CD8-positive, alpha-beta memory T cell (primary cell): ENCODE results near the gene NPR1. TPM values are rescaled to one million over a fixed set of nuclear protein-coding genes. Genes with fewer than 3 reads are reported as not detected.

Experiments used
- CTCF ChIA-PET: fragments of 350-600 bp; sonication (Branson Sonifier 250); formaldehyde crosslinking; loops from one replicate; lab custom pipeline; 2021; ENCODE audit warnings: antibody characterized with exemption; lab: Charles Lee
- POLR2A ChIA-PET: fragments of 350-600 bp; sonication (Branson Sonifier 250); formaldehyde crosslinking; loops from one replicate; lab custom pipeline; 2021; ENCODE audit warnings: antibody characterized with exemption; lab: Charles Lee
- DNase-seq, 5 donors: peaks; one replicate each; pipeline versions ENCODE4 v3.0.0 to v3.0.0-alpha.2; 2020 to 2022; ENCODE audit warnings: mixed read lengths in 1 of 5
- H3K27ac ChIP-seq: one replicate; pipeline ENCODE4 v1.7.0; 2013; ENCODE audit warnings: low read depth, mild to moderate bottlenecking, low read length, moderate library complexity
- H3K27me3 ChIP-seq: 2 replicates; pipeline ENCODE4 v1.7.0; 2013; ENCODE audit warnings: low read length, mild to moderate bottlenecking; ENCODE audit not compliant: insufficient read depth, poor library complexity, severe bottlenecking
- H3K36me3 ChIP-seq: 2 replicates; pipeline ENCODE4 v1.7.0; 2013; ENCODE audit warnings: mild to moderate bottlenecking, low read length, moderate library complexity; ENCODE audit not compliant: insufficient read depth
- H3K4me1 ChIP-seq: 2 replicates; pipeline ENCODE4 v1.7.0; 2013; ENCODE audit warnings: mild to moderate bottlenecking, low read length, moderate library complexity; ENCODE audit not compliant: insufficient read depth
- H3K4me3 ChIP-seq: 2 replicates; pipeline ENCODE4 v1.7.0; 2013; ENCODE audit warnings: mild to moderate bottlenecking, low read length
- H3K9me3 ChIP-seq: 2 replicates; pipeline ENCODE4 v1.7.0; 2013; ENCODE audit warnings: mild to moderate bottlenecking, low read length
- H3K27ac Mint-ChIP-seq, 8 donors: one replicate each; pipeline ENCODE4 v1.8.0; 2020 to 2021; ENCODE audit warnings: mixed read lengths in 8 of 8, mild to moderate bottlenecking in 6 of 8, inconsistent platforms in 3 of 8, moderate library complexity in 3 of 8
- H3K27me3 Mint-ChIP-seq, 2 donors: one replicate each; pipeline ENCODE4 v1.8.0; 2020 to 2021; ENCODE audit warnings: mixed read lengths in 2 of 2, mild to moderate bottlenecking in 1 of 2, moderate library complexity in 1 of 2
- H3K36me3 Mint-ChIP-seq, 3 donors: one replicate each; pipeline ENCODE4 v1.8.0; 2020 to 2021; ENCODE audit warnings: mixed read lengths in 3 of 3, inconsistent platforms in 1 of 3, mild to moderate bottlenecking in 1 of 3
- H3K4me1 Mint-ChIP-seq, 3 donors: one replicate each; pipeline ENCODE4 v1.8.0; 2020 to 2021; ENCODE audit warnings: mixed read lengths in 3 of 3, inconsistent platforms in 1 of 3, mild to moderate bottlenecking in 1 of 3
- H3K4me3 Mint-ChIP-seq, 7 donors: one replicate each; pipeline ENCODE4 v1.8.0; 2020 to 2021; ENCODE audit warnings: mixed read lengths in 7 of 7, mild to moderate bottlenecking in 6 of 7, moderate library complexity in 4 of 7, inconsistent platforms in 2 of 7
- H3K9me3 Mint-ChIP-seq, 5 donors: one replicate each; pipeline ENCODE4 v1.8.0; 2020 to 2022; ENCODE audit warnings: mixed read lengths in 5 of 5, mild to moderate bottlenecking in 3 of 5, moderate library complexity in 2 of 5, inconsistent platforms in 1 of 5
- polyA plus RNA-seq: library from polyadenylated mRNA; unstranded; fragments of 300-500 nt; fragmentation: Illumina TruSeq; gene quantifications from one replicate; pipeline ENCODE4 v1.2.3, GENCODE V29; 2021
- total RNA-seq, 2 experiments: library from RNA; stranded (reverse); gene quantifications; one replicate each; pipeline ENCODE4 v1.2.3, GENCODE V29; 2021

Gene NPR1
- total RNA-seq (not detected), polyA plus RNA-seq (not detected)

GRCh38 chr1:153678519-153679336, at the start of gene NPR1:
Gene NPR1 (plus strand): TSS chr1:153678688. CDS start chr1:153679109, 421 bp downstream.
- Mint-ChIP-seq H3K9me3 (no peaks in the 10 kb centered on the region), H3K4me3 (peak within 1 kb of the TSS; percentile 82 to 92 (median 87)), H3K27ac (peak within 1 kb of the TSS in 2 of 8 donors; percentile 63 to 72), H3K36me3 (peaks cover 0 to 1% (median 0%) of the 10 kb centered on the region in 3 donors), H3K4me1 (peaks cover 20 to 26% (median 22%) of the 10 kb centered on the region in 3 donors), H3K27me3 (peaks cover 33 to 60% of the 10 kb centered on the region in 2 donors)
- ChIA-PET CTCF (interaction anchor here (0.8 to 1.8 kb wide), 10 partner anchors 8 to 308 kb away, joined by 3 to 9 read pairs (median 3); partner anchors contain the start of genes INTS3 and RAB13), POLR2A (interaction anchor here (1.4 kb wide), 1 partner anchor 45 kb away, joined by 3 read pairs; the partner anchor contains the start of gene CHTOP)
- DNase-seq: peak in 1 of 5 donors; percentile 10
- H3K9me3 ChIP-seq: no peaks in the 10 kb centered on the region
- H3K36me3 ChIP-seq: no peaks in the 10 kb centered on the region
- H3K27me3 ChIP-seq: peaks cover 41% of the 10 kb centered on the region
- H3K27ac ChIP-seq: no peak within 1 kb of the TSS
- peak within 1 kb of the TSS; percentile 45 for H3K4me3 ChIP-seq
- peaks cover 20% of the 10 kb centered on the region for H3K4me1 ChIP-seq

DNA sequence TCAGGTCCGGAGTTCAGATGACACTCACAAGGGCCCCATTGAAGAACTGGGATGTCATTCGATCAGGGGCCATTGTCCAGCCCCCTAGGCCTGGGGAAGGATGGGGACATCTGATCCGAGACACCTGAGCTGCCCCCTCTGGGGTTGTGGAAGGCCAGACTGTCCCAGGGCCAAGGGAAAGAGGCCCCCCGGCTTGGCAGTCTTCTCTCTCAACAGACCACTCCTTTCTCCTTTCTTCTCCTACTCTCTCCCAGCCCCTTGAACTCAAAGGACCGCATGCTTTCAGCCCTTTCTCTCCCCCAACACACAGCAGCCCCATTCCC, 49.2 kb upstream of the NPR1 start:
- peak overlapping the region in 1 of 8 donors; percentile 87 for H3K27ac Mint-ChIP-seq
- peaks cover 10 to 14% (median 11%) of the 10 kb centered on the region in 3 donors for H3K4me1 Mint-ChIP-seq
- no peak overlapping the region for H3K4me3 Mint-ChIP-seq
- no peaks in the 10 kb centered on the region for H3K27me3 ChIP-seq
- H3K36me3 ChIP-seq: no peaks in the 10 kb centered on the region
- no peaks in the 10 kb centered on the region for H3K9me3 Mint-ChIP-seq
- H3K9me3 ChIP-seq: no peaks in the 10 kb centered on the region
- ChIA-PET CTCF (no interaction called here), POLR2A (interaction anchor here (0.6 kb wide), 1 partner anchor 19 kb away, joined by 3 read pairs; no protein-coding TSS in a partner anchor)
- no peak overlapping the region for H3K4me3 ChIP-seq
- no peaks in the 10 kb centered on the region for H3K4me1 ChIP-seq
- H3K27me3 Mint-ChIP-seq: peaks cover 0 to 10% of the 10 kb centered on the region in 2 donors
- DNase-seq: no peak
- H3K27ac ChIP-seq: no peak overlapping the region
- peaks cover 0 to 4% (median 0%) of the 10 kb centered on the region in 3 donors for H3K36me3 Mint-ChIP-seq

GRCh38 chr1:153629971-153630370, 48.5 kb upstream of the NPR1 start:
- Mint-ChIP-seq H3K27me3 (peaks cover 0 to 10% of the 10 kb centered on the region in 2 donors), H3K4me3 (no peak overlapping the region), H3K36me3 (peaks cover 0 to 7% (median 0%) of the 10 kb centered on the region in 3 donors), H3K4me1 (peaks cover 13 to 16% (median 15%) of the 10 kb centered on the region in 3 donors), H3K9me3 (no peaks in the 10 kb centered on the region), H3K27ac (no peak overlapping the region)
- H3K9me3 ChIP-seq: no peaks in the 10 kb centered on the region
- H3K4me3 ChIP-seq: no peak overlapping the region
- no peaks in the 10 kb centered on the region for H3K4me1 ChIP-seq
- H3K27me3 ChIP-seq: no peaks in the 10 kb centered on the region
- H3K27ac ChIP-seq: no peak overlapping the region
- no peak for DNase-seq
- CTCF ChIA-PET: no interaction called here
- no peaks in the 10 kb centered on the region for H3K36me3 ChIP-seq
- POLR2A ChIA-PET: no interaction called here

GRCh38 chr1:153630384-153630783, 48.1 kb upstream of the NPR1 start:
- Mint-ChIP-seq H3K4me3 (no peak overlapping the region), H3K9me3 (no peaks in the 10 kb centered on the region), H3K27me3 (peaks cover 0 to 10% of the 10 kb centered on the region in 2 donors), H3K27ac (no peak overlapping the region), H3K4me1 (peaks cover 14 to 19% (median 19%) of the 10 kb centered on the region in 3 donors), H3K36me3 (peaks cover 0 to 9% (median 0%) of the 10 kb centered on the region in 3 donors)
- ChIA-PET POLR2A (no interaction called here), CTCF (no interaction called here)
- DNase-seq: no peak
- Histone ChIP-seq H3K9me3 (no peaks in the 10 kb centered on the region), H3K4me1 (peaks cover 3% of the 10 kb centered on the region), H3K4me3 (no peak overlapping the region), H3K27ac (no peak overlapping the region), H3K36me3 (no peaks in the 10 kb centered on the region), H3K27me3 (no peaks in the 10 kb centered on the region)

DNA sequence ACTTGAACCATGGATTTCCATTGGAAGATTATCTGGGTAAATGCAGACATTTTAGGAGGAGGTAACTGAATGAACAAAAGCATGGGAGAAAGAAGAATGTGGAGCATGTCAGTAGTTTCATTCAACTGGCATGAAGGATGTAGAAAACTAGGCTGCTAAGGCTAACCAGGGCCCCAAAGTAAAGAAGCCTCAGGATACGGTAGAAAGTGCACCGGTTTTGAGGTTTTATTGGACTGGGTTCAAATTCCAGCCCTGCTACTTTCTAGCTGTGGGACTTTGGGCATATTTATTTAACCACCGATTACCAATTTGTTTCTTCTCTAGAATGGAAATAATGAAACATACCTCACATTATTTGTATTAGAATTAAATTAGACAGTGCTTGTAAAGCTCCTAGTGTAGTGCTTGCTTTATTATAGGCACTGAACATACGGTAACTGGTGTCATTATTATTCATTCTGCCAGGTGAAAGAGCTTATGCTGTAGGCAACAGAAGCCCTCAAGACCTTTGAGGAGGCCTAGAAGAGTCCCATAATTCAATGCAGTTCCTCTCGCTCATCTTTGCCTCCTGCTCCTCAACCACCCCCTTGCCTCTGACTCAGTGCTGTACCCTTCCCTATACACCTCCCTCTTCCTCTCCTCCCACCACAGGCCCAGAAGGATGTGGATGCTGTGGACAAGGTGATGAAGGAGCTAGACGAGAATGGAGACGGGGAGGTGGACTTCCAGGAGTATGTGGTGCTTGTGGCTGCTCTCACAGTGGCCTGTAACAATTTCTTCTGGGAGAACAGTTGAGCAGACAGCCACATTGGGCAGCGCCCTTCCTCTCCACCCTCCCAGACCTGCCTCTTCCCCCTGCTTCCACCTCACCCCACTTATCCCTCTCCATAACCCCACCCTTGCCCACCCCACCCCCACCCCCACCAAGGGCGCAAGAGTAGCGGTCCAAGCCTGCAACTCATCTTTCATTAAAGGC, 47.2 kb upstream of the NPR1 start:
- ChIA-PET CTCF (interaction anchor here (2.1 kb wide), 1 partner anchor 99 kb away, joined by 5 read pairs; no protein-coding TSS in a partner anchor), POLR2A (interaction anchor here (0.6 kb wide), 1 partner anchor 13 kb away, joined by 4 read pairs; no protein-coding TSS in a partner anchor)
- H3K4me3 ChIP-seq: no peak overlapping the region
- no peak for DNase-seq
- Mint-ChIP-seq H3K27ac (peak overlapping the region in 3 of 8 donors; percentile 22 to 88 (median 66)), H3K4me1 (peaks cover 18 to 29% (median 28%) of the 10 kb centered on the region in 3 donors), H3K9me3 (no peaks in the 10 kb centered on the region), H3K27me3 (peaks cover 0 to 7% of the 10 kb centered on the region in 2 donors), H3K36me3 (peaks cover 0 to 17% (median 0%) of the 10 kb centered on the region in 3 donors), H3K4me3 (peak overlapping the region in 2 of 7 donors; percentile 11 to 40)
- no peak overlapping the region for H3K27ac ChIP-seq
- H3K4me1 ChIP-seq: peaks cover 12% of the 10 kb centered on the region
- peaks cover 5% of the 10 kb centered on the region for H3K36me3 ChIP-seq
- no peaks in the 10 kb centered on the region for H3K27me3 ChIP-seq
- H3K9me3 ChIP-seq: no peaks in the 10 kb centered on the region

DNA sequence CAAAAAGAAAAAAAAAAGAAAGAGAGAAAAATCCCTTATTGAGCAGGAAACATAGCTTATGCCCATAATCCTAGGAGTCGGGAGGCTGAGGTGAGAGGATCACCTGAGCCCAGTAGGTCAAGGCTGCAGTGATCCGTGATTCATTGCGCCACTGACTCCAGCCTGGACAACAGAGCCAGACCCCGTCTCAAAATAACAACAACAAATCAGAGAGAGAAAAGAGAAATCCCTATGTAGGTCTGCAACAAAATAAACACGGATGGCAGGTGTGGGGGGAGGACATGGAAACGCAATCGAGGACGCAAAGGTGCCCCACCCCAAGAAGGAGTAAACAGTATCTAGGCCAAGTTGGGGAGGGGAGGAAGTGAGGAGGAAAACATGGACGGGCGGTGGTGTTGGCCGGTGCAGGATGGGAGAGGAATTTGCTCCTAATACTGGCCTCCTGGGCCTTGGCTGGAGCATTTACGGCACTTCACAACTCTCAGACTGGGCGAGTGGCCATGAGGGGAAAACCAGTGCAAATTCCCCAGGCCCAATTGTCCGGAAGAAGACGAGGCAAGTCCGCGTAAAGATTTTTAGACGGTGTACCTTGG, 45.2 kb upstream of the NPR1 start:
- ChIA-PET CTCF (interaction anchor here (0.8 to 2.1 kb wide), 5 partner anchors 10 to 122 kb away, joined by 3 to 5 read pairs (median 3); no protein-coding TSS in a partner anchor), POLR2A (interaction anchor here (0.5 to 2.2 kb wide), 16 partner anchors 10 to 587 kb away, joined by 3 to 24 read pairs (median 8); partner anchors contain the start of genes CREB3L4, ILF2, INTS3 and NPR1)
- Histone ChIP-seq H3K36me3 (peaks cover 24% of the 10 kb centered on the region), H3K4me1 (peaks cover 30% of the 10 kb centered on the region), H3K9me3 (no peaks in the 10 kb centered on the region), H3K4me3 (peak overlapping the region; percentile 99), H3K27me3 (no peaks in the 10 kb centered on the region), H3K27ac (peak overlapping the region; percentile 100)
- Mint-ChIP-seq H3K4me3 (peak overlapping the region; percentile 97 to 100 (median 99)), H3K9me3 (no peaks in the 10 kb centered on the region), H3K36me3 (peaks cover 6 to 35% (median 6%) of the 10 kb centered on the region in 3 donors), H3K27ac (peak overlapping the region; percentile 97 to 100 (median 100)), H3K27me3 (peaks cover 0 to 2% of the 10 kb centered on the region in 2 donors), H3K4me1 (peaks cover 29 to 44% (median 44%) of the 10 kb centered on the region in 3 donors)
- DNase-seq: no peak
